Measurements from ENCODE around the gene CAV1.

DNA sequence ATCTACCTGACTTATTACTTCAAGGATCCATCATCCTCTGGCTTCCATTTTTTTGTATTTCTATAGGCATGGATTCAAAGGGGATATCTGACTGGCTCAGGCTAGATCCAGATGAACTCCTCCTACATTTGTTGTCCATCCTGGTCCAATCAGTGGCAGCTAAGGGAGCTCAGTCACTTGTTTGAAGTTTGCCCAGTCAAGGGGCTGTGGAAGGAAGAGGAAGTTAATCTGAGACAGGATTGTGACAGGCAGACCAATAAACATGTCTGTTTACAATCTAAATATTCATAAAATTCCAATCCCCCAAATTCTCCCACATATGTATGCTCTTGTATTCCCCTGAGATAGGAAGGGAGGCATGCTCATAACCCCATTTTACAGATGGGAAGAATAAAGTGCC lies 48.7 kb downstream of the CAV1 start:
- TF ChIP-seq POLR2AphosphoS5 (IDR thresholded peaks at IDR 0.05; ENCODE audit: low read depth, low read length) (no peak), POLR2A (IDR thresholded peaks at IDR 0.05; ENCODE audit: low read depth, low read length) (no peak)

All from GM12891 (cell line).